GM10266 (cell line): ENCODE measurements around the gene TTF2.
"Not testable (repeated sequence)": the region's sequence is repeated elsewhere in the genome, so short reads cannot be mapped to it uniquely, and the experiment has no call there.

ENCODE experiments used
- DNase-seq: peaks from one replicate; pipeline ENCODE4 v3.0.0; 2012; ENCODE audit errors: extremely low spot score
- TF ChIP-seq, protein P1 (sequence below): IDR thresholded peaks from 2 replicates; pipeline ENCODE4 v1.5.1; 2012; ENCODE audit warnings: mild to moderate bottlenecking, low read depth; ENCODE audit not compliant: control insufficient read depth, insufficient read depth; ENCODE audit errors: missing control alignments

The TTF2 gene

DNA sequence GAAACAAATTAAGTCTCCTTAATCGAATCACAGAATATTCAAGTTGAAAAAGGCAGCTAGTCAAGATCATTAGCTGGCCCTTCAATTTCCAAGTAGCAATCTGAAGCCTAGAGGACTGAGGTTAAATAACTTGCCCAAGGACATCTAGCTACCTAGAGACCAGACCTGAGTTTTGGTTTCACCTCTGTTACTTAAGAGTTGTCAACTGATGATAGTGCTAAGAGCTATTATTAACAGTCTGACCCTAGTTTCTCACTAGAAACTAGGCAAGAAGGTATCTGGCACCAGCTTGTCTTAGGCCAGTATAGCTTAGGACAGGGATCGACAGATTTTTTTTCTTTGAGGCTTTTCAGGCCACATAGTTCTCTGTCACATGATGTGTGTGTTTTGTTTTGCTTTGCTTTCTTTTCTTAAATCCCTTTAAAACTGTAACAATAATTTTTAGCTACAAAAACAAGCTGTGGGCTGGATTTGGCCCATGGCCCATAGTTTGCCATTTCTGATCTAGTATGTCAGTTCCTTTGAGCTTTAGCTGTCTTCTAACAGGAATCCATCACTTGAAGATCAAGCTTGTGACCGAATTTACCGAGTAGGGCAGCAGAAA is 38.3 kb downstream of the TTF2 start:
- DNase-seq: no peak
- TF ChIP-seq, protein P1, sequence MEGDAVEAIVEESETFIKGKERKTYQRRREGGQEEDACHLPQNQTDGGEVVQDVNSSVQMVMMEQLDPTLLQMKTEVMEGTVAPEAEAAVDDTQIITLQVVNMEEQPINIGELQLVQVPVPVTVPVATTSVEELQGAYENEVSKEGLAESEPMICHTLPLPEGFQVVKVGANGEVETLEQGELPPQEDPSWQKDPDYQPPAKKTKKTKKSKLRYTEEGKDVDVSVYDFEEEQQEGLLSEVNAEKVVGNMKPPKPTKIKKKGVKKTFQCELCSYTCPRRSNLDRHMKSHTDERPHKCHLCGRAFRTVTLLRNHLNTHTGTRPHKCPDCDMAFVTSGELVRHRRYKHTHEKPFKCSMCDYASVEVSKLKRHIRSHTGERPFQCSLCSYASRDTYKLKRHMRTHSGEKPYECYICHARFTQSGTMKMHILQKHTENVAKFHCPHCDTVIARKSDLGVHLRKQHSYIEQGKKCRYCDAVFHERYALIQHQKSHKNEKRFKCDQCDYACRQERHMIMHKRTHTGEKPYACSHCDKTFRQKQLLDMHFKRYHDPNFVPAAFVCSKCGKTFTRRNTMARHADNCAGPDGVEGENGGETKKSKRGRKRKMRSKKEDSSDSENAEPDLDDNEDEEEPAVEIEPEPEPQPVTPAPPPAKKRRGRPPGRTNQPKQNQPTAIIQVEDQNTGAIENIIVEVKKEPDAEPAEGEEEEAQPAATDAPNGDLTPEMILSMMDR: no peak

DNA sequence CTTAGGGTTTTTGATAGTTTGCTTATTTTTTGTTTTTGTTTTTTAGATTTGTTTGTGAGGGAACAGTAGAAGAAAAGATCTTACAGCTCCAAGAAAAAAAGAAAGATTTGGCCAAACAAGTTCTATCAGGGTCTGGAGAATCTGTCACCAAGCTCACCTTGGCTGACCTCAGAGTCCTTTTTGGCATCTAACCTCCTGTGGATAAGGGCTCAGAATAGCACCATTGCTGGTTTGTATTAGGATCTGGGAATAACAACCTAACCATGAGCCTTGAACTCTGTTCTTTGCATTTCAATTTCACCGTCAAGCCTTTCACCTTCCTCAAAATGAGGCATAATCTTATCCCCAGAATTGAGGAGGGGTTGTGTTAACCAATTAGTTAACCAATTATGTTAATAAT is 41.2 kb downstream of the TTF2 start:
- TF ChIP-seq, protein P1: no peak
- no peak for DNase-seq

DNA sequence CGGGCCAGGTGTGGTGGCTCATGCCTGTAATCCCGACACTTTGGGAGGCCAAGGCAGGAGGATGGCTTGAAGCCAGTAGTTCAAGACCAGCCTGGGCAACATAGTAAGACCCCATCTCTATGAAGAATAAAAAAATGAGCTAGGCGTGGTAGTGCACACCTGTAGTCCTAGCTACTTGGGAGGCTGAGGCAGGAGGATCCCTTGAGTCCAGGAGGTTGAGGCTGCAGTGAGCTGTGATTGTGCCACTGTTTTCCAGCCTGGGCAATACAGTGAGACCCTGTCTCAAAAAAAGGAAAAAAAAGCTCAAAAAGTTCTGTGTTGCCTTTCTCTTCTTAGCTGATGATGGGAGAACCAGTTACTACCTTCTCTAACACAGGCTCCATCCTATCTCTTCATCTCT is 41.7 kb downstream of the TTF2 start:
- DNase-seq: not testable (repeated sequence)

DNA sequence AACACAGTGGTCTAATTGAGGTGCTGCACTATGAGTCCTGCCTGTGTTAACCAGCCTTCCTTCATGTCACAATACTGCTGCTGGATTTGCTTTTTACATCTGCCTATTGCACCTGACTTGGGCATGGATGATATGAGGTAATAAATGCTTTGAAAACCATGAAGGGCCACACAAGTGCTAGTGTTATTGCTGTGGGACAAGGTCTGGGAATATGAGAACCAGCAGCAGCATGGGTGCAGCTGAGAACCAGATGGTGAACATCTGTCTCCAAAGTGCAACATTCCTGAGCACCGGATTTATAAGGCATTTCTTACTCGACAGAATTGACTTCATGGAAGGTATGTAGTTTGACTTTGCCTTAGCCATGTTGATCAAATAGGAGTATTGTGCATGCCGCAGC is 44.9 kb downstream of the TTF2 start:
- TF ChIP-seq, protein P1: no peak
- DNase-seq: no peak

DNA sequence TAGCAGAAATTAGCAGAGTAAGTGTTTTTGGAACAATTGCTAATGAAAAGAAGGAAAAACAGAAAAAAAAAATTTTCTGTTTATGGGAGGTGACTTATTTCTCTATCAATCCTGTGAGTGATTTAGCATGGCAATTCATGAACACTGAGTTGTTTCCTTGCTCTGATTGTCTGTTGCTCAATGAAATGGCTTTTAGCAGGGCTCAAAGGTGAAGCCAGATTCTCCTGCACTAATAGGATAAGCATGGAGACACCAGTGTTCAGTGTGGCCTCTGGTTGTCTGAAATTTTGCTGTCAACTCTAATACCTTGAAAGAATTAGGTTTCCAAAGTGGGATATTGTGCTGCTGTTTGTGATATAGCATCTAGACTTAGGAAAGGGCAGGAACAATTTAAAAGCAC is 45.6 kb downstream of the TTF2 start:
- TF ChIP-seq, protein P1: no peak
- no peak for DNase-seq

DNA sequence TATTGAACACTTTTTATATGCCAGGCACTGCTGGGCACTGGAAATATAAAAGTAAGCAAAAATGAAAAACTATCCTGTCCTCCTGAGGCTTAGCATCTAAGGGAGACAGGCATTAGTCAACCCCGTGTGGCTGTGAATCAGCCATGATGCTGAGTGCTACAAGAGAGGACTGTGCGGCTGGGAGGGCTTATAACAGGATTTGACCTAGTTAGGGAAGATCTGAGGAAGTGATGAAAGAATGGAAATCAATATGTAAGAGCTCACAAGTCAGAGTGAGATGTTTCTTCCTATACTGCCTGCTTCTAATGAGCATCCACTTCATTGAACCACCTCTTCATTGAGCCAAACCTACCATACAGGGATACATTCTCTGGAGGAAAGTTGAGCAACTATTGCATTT is 46.4 kb downstream of the TTF2 start:
- no peak for DNase-seq

DNA sequence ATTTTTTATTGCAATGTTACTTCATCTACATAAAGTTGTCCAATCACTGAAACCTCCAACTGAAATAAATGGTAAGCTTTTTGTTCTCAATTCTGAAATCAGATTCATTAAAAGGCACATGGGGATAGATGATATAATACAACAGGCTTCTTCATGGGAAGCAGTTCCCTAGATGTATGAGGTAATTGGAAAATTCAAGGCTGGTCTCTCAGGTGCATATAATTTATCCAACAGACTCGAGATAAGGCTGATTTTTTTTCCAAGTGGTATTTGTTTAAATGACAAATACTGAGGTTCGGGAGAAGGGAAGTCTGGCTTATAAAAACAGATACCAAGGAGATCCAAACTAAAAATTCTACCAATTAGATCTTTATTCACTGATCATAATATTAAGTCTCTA is 47.2 kb downstream of the TTF2 start:
- TF ChIP-seq, protein P1: no peak
- no peak for DNase-seq

More for the DNA sequence above, 46.4 kb downstream of the TTF2 start:
- TF ChIP-seq, protein P1: no peak

DNA sequence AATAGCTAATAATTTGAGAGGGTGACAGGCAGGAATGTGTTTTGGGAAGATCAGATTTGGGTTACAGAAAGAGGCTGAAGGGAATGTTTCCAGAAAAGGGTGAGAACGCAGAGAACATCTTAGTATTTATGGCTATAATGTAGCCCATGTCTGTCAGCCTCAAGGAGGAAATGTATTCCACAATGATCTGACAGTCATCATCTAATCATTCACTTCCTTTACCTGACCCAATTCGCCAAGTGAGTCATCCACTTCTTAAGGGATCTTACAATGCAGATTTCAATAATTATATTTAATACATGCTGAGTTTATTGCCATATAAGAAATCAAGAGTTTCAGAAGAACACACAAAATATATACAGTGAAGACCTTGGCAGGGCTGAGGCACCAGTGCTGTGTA is 50.6 kb downstream of the TTF2 start:
- TF ChIP-seq, protein P1: no peak
- DNase-seq: no peak
